K562 treated with DMSO at 1 percent for 12 hours (cell line): ENCODE results near the gene SLC13A4. TPM values are rescaled to one million over a fixed set of nuclear protein-coding genes. Genes with fewer than 3 reads are reported as not detected.

ENCODE experiments used
- total RNA-seq: library from RNA; unstranded; fragments of 300-600 nt; gene quantifications from 2 replicates; pipeline ENCODE4 v1.2.3, GENCODE V29; 2022; ENCODE audit not compliant: insufficient read depth

The SLC13A4 gene, protein sequence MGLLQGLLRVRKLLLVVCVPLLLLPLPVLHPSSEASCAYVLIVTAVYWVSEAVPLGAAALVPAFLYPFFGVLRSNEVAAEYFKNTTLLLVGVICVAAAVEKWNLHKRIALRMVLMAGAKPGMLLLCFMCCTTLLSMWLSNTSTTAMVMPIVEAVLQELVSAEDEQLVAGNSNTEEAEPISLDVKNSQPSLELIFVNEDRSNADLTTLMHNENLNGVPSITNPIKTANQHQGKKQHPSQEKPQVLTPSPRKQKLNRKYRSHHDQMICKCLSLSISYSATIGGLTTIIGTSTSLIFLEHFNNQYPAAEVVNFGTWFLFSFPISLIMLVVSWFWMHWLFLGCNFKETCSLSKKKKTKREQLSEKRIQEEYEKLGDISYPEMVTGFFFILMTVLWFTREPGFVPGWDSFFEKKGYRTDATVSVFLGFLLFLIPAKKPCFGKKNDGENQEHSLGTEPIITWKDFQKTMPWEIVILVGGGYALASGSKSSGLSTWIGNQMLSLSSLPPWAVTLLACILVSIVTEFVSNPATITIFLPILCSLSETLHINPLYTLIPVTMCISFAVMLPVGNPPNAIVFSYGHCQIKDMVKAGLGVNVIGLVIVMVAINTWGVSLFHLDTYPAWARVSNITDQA
- 0.93 and 2.3 TPM in 2 replicates for total RNA-seq

GRCh38 chr7:135728136-135728669 lies at the start of gene SLC13A4:
SLC13A4 (minus strand) TSS chr7:135728186; CDS start chr7:135727496, 690 bp downstream.

GRCh38 chr7:135748770-135749169 lies 20.8 kb upstream of the SLC13A4 start, which contains the start of gene FAM180A:
FAM180A (minus strand) TSS chr7:135748813; CDS start chr7:135748580, 233 bp downstream.

GRCh38 chr7:135662373-135663114 lies 65.4 kb downstream of the SLC13A4 start, which contains the start of gene STMP1:
STMP1 (plus strand) TSS chr7:135662514.

Other genes with a start within 250 kb of the SLC13A4 start
- gene CNOT4, start 218.1 kb downstream of the SLC13A4 start, total RNA-seq, result 5.1 and 20.2 TPM in 2 replicates
- gene NUP205, start 170.3 kb downstream of the SLC13A4 start, total RNA-seq, result 56.7 and 114 TPM in 2 replicates
- gene STMP1, start 65.7 kb downstream of the SLC13A4 start, total RNA-seq, result 29.2 and 47.3 TPM in 2 replicates
- not detected in 2 replicates for gene FAM180A, start 20.6 kb upstream of the SLC13A4 start, total RNA-seq
- gene MTPN, start 249.2 kb upstream of the SLC13A4 start, total RNA-seq, result 54.5 and 172 TPM in 2 replicates